ENCODE data around the gene KRT6C. TPM values are rescaled to one million over a fixed set of nuclear protein-coding genes. Genes with fewer than 3 reads are reported as not detected.

KRT6C gene
- total RNA-seq (under 1 TPM in 1 of 7 donors, not detected in 6; 0.17 TPM), polyA plus RNA-seq (not detected)
- long read RNA-seq, donor 1, result 0 reads
- long read RNA-seq, donor 2, result 0 reads
- long read RNA-seq, donor 3, result 0 reads

DNA sequence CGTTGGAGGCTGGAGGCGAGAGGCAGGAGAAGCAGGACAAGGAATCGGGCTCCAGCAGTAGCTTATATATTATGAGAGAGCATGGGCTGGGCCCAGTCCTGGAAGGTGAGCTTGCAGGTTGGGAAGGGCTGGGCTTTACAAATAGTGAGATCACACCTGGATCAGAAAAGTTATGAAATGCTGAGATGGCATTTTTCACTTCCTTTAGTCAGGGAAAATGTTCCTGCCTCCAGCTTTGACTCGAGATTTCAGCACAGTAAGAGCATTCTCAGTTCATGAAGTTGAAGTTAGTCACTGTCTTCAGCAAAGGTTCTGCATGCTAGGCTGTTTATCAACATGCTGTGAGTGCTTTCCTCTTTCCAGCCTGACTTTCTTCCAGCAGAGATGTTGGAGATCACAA, at the start of gene KRT6C:
Gene KRT6C (minus strand): TSS at position 38 of the 400 bp plus-strand sequence. CDS start 68 bp downstream, outside the sequence.
- Histone ChIP-seq H3K36me3 (no peaks in the 10 kb centered on the region), H3K4me1 (ENCODE audit: insufficient read depth) (no peaks in the 10 kb centered on the region), H3K9me3 (no peaks in the 10 kb centered on the region), H3K27ac (no peak within 1 kb of the TSS), H3K27me3 (no peaks in the 10 kb centered on the region), H3K4me3 (no peak within 1 kb of the TSS)
- no peak for DNase-seq
- intact Hi-C loops (cut with DNase I), result no loop called here
- TF ChIP-seq EP300 (IDR thresholded peaks at IDR 0.05), result no peak
- WGBS, 3 donors, result 76 to 88% (median 79%) methylated on average over 4 of the region's 4 CpGs

DNA sequence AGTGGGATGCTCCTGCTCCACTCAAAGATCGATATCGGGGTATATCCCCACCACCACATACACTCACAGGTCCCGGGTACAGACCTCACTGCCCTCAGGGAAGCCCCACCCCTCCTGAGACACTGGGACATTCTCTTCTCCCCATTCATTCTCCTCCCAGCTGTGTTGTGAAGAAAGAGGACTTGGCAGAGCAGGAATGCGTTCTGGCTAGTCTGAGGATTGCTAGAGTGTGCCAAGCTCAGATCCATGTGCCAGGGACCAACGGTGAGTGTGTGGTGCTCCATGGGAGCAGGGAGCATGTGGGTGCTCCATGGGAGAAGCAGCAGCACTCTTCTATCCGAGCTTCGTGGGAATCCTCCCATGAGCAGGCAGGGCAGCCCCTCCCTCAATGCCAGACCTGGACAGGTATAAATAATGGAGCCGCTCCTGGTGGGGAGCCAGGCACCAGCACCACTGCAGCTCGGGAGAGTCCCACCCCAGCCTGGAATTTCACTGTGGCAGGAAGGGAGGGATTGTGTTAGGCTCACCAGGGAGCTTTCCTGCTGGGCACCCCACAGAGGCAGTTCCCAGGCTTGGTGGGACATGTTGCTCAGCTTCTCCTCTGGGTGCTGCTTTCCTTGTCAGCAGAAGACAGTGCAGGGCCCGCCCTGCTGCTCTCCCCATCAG, 48.9 kb upstream of the KRT6C start:
- TF ChIP-seq, protein P1, sequence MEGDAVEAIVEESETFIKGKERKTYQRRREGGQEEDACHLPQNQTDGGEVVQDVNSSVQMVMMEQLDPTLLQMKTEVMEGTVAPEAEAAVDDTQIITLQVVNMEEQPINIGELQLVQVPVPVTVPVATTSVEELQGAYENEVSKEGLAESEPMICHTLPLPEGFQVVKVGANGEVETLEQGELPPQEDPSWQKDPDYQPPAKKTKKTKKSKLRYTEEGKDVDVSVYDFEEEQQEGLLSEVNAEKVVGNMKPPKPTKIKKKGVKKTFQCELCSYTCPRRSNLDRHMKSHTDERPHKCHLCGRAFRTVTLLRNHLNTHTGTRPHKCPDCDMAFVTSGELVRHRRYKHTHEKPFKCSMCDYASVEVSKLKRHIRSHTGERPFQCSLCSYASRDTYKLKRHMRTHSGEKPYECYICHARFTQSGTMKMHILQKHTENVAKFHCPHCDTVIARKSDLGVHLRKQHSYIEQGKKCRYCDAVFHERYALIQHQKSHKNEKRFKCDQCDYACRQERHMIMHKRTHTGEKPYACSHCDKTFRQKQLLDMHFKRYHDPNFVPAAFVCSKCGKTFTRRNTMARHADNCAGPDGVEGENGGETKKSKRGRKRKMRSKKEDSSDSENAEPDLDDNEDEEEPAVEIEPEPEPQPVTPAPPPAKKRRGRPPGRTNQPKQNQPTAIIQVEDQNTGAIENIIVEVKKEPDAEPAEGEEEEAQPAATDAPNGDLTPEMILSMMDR (IDR thresholded peaks at IDR 0.05), result no peak
- no peak for TF ChIP-seq POLR2A (IDR thresholded peaks at IDR 0.05)
- Histone ChIP-seq H3K4me1 (ENCODE audit: insufficient read depth) (no peaks in the 10 kb centered on the region), H3K27ac (no peak overlapping the region), H3K36me3 (no peaks in the 10 kb centered on the region), H3K4me3 (no peak overlapping the region), H3K27me3 (no peaks in the 10 kb centered on the region), H3K9me3 (no peaks in the 10 kb centered on the region)
- 61 to 69% (median 61%) methylated on average over 10 of the region's 10 CpGs for WGBS, 3 donors
- intact Hi-C loops (cut with DNase I), result no loop called here
- DNase-seq, result no peak

DNA sequence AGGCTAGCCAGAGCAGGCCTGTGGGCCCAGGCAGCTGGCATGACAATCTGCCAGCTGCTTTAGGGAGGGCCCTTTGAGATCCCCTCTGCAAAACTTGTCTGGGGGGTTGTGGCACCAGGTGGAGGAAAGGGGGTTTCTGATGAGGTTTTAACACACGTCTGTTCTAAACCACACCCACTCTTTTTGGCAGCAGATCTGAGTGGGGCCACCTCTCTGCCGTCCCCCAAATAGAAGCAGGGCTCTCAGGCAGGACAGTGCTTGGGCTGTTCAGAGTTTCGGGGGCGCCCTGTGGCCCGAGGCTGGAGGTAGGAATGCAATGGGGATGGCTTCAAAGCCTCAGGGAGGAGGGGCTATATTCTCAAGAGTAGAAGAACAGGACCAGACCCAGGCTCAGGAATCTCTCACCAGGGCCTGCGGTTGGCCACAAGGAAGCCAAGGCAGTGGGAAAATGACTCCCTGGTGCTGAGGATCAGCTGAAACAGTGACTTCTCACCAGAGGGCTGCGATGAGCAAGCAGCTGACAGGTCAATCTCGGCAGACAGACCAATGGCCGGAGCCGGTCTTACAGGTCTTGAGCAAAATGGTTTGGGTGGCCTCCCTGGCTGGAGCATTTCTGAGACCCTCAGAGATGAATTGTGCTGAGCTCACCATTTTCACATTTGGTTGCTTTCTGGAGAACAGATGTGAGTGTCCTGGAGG, 48.1 kb upstream of the KRT6C start:
- H3K36me3 ChIP-seq, result no peaks in the 10 kb centered on the region
- no peaks in the 10 kb centered on the region for H3K4me1 ChIP-seq (ENCODE audit: insufficient read depth)
- H3K27ac ChIP-seq, result no peak overlapping the region
- no peak for DNase-seq
- no peak overlapping the region for H3K4me3 ChIP-seq
- no peak for TF ChIP-seq EP300 (IDR thresholded peaks at IDR 0.05)
- TF ChIP-seq POLR2A (IDR thresholded peaks at IDR 0.05), result no peak
- TF ChIP-seq, protein P1 (IDR thresholded peaks at IDR 0.05), result no peak
- H3K27me3 ChIP-seq, result no peaks in the 10 kb centered on the region
- 67 to 80% (median 77%) methylated on average over 10 of the region's 10 CpGs for WGBS, 3 donors
- intact Hi-C loops (cut with DNase I), result no loop called here
- H3K9me3 ChIP-seq, result no peaks in the 10 kb centered on the region

DNA sequence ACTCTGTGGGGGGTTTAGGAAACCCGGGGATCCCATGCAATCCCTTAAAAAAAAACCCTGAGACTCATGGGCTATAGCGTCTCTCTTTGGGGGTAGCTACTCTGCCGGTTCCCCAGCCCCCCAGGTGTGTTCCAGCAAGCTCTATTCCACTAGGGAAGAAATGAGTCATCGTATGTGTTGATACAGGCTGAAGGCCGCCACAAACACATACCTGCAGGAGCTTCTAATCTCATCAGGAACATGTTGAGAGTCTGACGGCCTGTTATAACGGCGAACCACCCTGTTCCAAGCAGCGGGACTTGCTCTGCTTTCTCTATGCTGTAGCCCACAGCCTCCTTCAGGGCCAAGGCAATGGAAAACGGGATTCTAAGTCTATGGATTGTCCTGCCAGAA, 47.6 kb upstream of the KRT6C start:
- TF ChIP-seq, protein P1 (IDR thresholded peaks at IDR 0.05), result no peak
- TF ChIP-seq POLR2A (IDR thresholded peaks at IDR 0.05) (no peak), EP300 (IDR thresholded peaks at IDR 0.05) (no peak)
- Histone ChIP-seq H3K4me1 (ENCODE audit: insufficient read depth) (no peaks in the 10 kb centered on the region), H3K27me3 (no peaks in the 10 kb centered on the region), H3K9me3 (no peaks in the 10 kb centered on the region), H3K4me3 (no peak overlapping the region), H3K27ac (no peak overlapping the region), H3K36me3 (no peaks in the 10 kb centered on the region)
- no peak for DNase-seq
- 54 to 77% (median 71%) methylated on average over 10 of the region's 10 CpGs for WGBS, 3 donors
- intact Hi-C loops (cut with DNase I), result no loop called here
